Esophagus muscularis mucosa (tissue), 4 donors: ENCODE results near the gene ZNF407. TPM values are rescaled to one million over a fixed set of nuclear protein-coding genes. Genes with fewer than 3 reads are reported as not detected.

Experiments
- DNase-seq: peaks from one replicate; pipeline ENCODE4 v3.0.0-alpha.2; 2017; ENCODE audit errors: extremely low spot score
- H3K27ac ChIP-seq, 4 donors: fragments of 200-600 bp; sonication (generic); replicated peaks in 1 of 4; 1 replicate in 3 of 4; 2 replicates in 1 of 4; pipeline ENCODE4 v1.5.1; 2016 to 2019; ENCODE audit warnings: mild to moderate bottlenecking in 1 of 4
- H3K27me3 ChIP-seq, 4 donors: fragments of 200-600 bp; sonication (generic); one replicate each; pipeline versions ENCODE4 v1.5.1 to v1.6.0; 2016 to 2019
- H3K36me3 ChIP-seq, 4 donors: fragments of 200-600 bp; sonication (generic); one replicate each; pipeline ENCODE4 v1.5.1; 2016 to 2019
- H3K4me1 ChIP-seq, 4 donors: fragments of 200-600 bp; sonication (generic); one replicate each; pipeline ENCODE4 v1.5.1; 2016 to 2019
- H3K4me3 ChIP-seq, 4 donors: fragments of 200-600 bp; sonication (generic); 1 replicate in 2 of 4; 2 replicates in 2 of 4; pipeline ENCODE4 v1.5.1; 2016 to 2019; ENCODE audit warnings: mild to moderate bottlenecking in 4 of 4, moderate library complexity in 1 of 4
- H3K9me3 ChIP-seq, 4 donors: fragments of 200-600 bp; sonication (generic); 1 replicate in 3 of 4; 2 replicates in 1 of 4; pipeline ENCODE4 v1.5.1; 2016 to 2019
- EP300 ChIP-seq: sonication (generic); formaldehyde crosslinking; IDR thresholded peaks from one replicate; pipeline ENCODE4 v1.6.1; 2017; ENCODE audit warnings: antibody characterized with exemption
- POLR2A ChIP-seq: fragments of 450-650 bp; IDR thresholded peaks from one replicate; pipeline ENCODE4 v1.6.1; 2017; ENCODE audit warnings: antibody characterized with exemption, moderate library complexity, mild to moderate bottlenecking, low read depth
- POLR2AphosphoS5 ChIP-seq, 2 donors: sonication (generic); formaldehyde crosslinking; IDR thresholded peaks; one replicate each; pipeline ENCODE4 v1.6.1; 2017; ENCODE audit warnings: antibody characterized with exemption in 2 of 2
- WGBS: methylation state at CpG from one replicate; pipeline ENCODE4 v1.1.5; 2018; 5-methylcytosine and 5-hydroxymethylcytosine counted together
- intact Hi-C: fragments of 100-400 bp; cut with DNase I; formaldehyde crosslinking; loops from one replicate; pipeline ENCODE4 v1.15.1; 2023
- total RNA-seq, 4 donors: library from RNA; depleted of rRNA; stranded (reverse); fragments of >200 nt; gene quantifications; one replicate each; pipeline versions ENCODE4 v1.1.0 to v1.2.1, GENCODE V29; 2016
- TF ChIP-seq, protein P1 (sequence below), 3 experiments: fragments of 200-600 bp in 2 of 3; fragments of 450-650 bp in 1 of 3; sonication (generic) in 2 of 3; IDR thresholded peaks; one replicate each; pipeline ENCODE4 v1.5.1; 2017 to 2019; ENCODE audit warnings: antibody characterized with exemption in 3 of 3, mild to moderate bottlenecking in 2 of 3, moderate library complexity in 1 of 3

Gene ZNF407
- total RNA-seq, 4 donors from 2014 or later = 13.9 to 19.1 (median 17.2) TPM

DNA sequence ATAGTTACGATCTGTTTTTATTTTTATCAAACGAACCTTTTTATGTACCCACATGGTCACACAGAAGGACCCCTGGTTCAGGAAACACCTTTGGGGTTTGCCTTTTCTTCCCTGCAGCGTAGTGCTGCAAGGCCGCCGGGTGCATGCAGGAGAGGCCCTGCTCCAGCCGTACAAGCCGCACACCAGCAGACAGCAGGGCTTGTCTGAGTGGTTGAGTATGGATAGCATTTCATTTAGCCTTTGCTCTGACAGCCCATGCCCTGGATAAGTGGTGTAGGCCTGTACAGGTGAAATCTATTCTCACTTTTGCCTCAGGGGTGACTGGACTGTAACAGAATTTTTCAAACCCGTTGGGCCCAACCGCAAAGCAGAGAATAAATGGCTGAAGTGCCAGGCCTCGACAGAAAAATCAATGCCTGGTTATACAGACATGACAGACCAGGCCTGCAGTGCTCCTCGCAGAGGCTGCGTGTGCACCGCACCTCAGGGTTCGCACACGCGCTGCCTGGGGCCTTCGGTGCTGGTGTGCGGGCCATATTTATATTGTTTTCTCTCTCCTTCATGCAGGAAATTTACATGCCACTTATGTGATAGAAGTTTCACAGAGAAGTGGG, 279.1 kb downstream of the ZNF407 start:
- no peaks in the 10 kb centered on the region for H3K9me3 ChIP-seq
- H3K27me3 ChIP-seq = no peaks in the 10 kb centered on the region
- intact Hi-C loops = no loop called here
- H3K36me3 ChIP-seq = peaks cover 0 to 12% (median 5%) of the 10 kb centered on the region in 4 donors
- 96% methylated on average over 18 of the region's 18 CpGs for WGBS
- DNase-seq = no peak
- no peak overlapping the region for H3K4me3 ChIP-seq
- TF ChIP-seq POLR2AphosphoS5 (IDR thresholded peaks at IDR 0.05) = no peak
- no peaks in the 10 kb centered on the region for H3K4me1 ChIP-seq
- H3K27ac ChIP-seq = no peak overlapping the region

DNA sequence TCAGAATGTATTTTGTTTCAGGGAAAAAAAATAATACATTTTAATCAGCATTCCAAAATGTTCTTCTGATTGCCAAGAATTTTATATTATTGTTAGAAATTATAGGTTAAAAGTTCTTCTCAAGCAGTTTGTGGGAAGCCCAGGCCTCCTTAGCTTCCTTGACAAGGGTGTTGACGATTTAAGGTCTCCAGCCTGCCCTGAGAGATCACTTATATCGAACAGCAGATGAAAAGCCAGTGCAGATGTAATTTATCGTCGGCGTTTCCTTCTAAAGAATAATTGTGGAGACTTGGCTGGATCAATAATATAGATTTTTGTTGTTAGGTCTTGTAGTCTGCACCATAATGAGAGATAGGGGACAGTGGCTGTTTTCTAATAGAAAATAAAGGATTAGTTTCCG, 280.6 kb downstream of the ZNF407 start:
- no peak overlapping the region for H3K27ac ChIP-seq
- H3K27me3 ChIP-seq = no peaks in the 10 kb centered on the region
- intact Hi-C loops = no loop called here
- no peak overlapping the region for H3K4me3 ChIP-seq
- no peaks in the 10 kb centered on the region for H3K9me3 ChIP-seq
- no peak for DNase-seq
- 88% methylated on average over 6 of the region's 6 CpGs for WGBS
- peaks cover 0 to 25% (median 12%) of the 10 kb centered on the region in 4 donors for H3K36me3 ChIP-seq
- TF ChIP-seq POLR2A = no peak
- TF ChIP-seq POLR2AphosphoS5 (IDR thresholded peaks at IDR 0.05) = no peak
- TF ChIP-seq EP300 = no peak
- TF ChIP-seq, protein P1, sequence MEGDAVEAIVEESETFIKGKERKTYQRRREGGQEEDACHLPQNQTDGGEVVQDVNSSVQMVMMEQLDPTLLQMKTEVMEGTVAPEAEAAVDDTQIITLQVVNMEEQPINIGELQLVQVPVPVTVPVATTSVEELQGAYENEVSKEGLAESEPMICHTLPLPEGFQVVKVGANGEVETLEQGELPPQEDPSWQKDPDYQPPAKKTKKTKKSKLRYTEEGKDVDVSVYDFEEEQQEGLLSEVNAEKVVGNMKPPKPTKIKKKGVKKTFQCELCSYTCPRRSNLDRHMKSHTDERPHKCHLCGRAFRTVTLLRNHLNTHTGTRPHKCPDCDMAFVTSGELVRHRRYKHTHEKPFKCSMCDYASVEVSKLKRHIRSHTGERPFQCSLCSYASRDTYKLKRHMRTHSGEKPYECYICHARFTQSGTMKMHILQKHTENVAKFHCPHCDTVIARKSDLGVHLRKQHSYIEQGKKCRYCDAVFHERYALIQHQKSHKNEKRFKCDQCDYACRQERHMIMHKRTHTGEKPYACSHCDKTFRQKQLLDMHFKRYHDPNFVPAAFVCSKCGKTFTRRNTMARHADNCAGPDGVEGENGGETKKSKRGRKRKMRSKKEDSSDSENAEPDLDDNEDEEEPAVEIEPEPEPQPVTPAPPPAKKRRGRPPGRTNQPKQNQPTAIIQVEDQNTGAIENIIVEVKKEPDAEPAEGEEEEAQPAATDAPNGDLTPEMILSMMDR (IDR thresholded peaks at IDR 0.05) = no peak
- no peaks in the 10 kb centered on the region for H3K4me1 ChIP-seq

DNA sequence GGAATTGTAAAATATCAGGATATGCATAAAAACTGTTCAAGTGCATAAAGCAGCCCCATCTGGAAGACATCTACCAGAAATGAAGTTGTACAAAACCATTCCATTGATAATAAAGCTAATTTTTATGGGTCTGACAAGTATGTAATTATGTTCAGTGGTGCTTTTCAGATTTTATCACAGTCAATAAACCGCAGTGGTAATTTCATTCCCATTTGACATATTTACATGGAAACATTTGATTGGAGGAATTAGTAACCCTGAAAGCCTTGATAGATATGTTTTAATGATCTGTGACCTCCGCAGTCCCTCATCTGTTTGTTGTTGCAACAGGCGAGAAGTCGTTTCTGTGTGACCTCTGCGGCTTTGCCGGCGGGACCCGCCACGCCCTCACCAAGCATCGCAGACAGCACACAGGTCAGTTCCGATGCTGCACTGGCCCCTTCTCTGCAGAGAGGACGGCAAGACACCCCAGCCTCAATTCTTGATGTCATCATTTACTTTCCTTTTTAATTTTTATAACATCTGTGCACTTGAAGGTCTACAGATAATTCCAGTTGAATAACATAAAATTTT, 283.1 kb downstream of the ZNF407 start:
- no peak overlapping the region for H3K27ac ChIP-seq
- H3K4me3 ChIP-seq = no peak overlapping the region
- H3K9me3 ChIP-seq = no peaks in the 10 kb centered on the region
- H3K36me3 ChIP-seq = peaks cover 0 to 30% (median 15%) of the 10 kb centered on the region in 4 donors
- DNase-seq = no peak
- no peaks in the 10 kb centered on the region for H3K4me1 ChIP-seq
- WGBS = 62% methylated on average over 12 of the region's 12 CpGs
- intact Hi-C loops = no loop called here
- no peak for TF ChIP-seq EP300
- no peaks in the 10 kb centered on the region for H3K27me3 ChIP-seq

DNA sequence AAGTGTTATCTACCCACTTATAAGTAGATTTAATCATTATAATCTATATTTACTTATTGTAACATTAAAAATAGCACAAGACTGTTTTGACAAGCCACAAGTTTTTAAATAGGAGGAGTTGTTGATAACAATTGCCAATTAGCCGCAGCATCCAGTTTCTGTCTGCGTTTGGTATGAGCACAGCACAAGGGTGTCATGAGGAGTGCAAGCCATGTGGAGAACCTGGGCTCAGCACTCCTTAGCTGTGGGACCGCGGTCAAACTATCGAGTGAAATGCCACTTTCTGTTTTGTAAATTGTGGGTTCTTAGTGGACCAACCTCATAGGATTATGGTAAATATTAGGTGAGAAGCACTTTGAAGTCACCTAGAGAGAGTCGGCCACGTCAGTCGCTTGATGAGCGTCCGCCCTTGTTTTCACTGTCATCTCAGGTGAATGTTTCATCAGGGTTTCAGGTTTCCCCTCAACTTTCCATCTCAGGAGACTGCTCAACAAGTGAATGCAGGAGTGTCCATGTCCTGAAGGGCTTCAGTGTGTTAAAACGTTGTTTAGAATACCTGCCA, 294.5 kb downstream of the ZNF407 start:
- no peak for DNase-seq
- H3K27me3 ChIP-seq = no peaks in the 10 kb centered on the region
- WGBS = 95% methylated on average over 11 of the region's 11 CpGs
- intact Hi-C loops = loop anchor here (10.0 kb wide), 1 partner anchor 583 kb away; no protein-coding TSS in a partner anchor
- H3K36me3 ChIP-seq = peaks cover 5 to 15% (median 9%) of the 10 kb centered on the region in 4 donors
- no peak overlapping the region for H3K4me3 ChIP-seq
- no peaks in the 10 kb centered on the region for H3K4me1 ChIP-seq
- H3K27ac ChIP-seq = no peak overlapping the region
- no peak for TF ChIP-seq POLR2A
- TF ChIP-seq, protein P1 (IDR thresholded peaks at IDR 0.05) = no peak
- no peak for TF ChIP-seq EP300
- no peak for TF ChIP-seq POLR2AphosphoS5 (IDR thresholded peaks at IDR 0.05)
- H3K9me3 ChIP-seq = no peaks in the 10 kb centered on the region

DNA sequence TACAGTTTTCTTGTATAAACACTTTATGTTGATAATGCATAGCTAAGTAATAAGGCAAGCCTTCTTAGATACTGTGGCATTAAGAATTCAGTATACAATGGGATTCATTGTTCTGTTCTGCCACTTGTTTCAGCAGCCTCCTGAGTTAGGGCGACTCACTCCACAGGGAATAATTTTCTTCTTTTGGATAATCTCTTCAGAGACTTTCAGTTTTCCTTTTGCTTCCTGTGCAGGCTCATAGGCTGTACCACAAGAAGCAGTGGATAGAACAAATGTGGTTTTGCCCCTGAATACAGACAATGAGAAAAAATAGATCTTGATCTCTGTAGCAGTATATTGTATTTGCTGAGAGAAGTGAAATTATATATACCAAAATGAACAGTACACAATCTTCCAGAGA, 298.0 kb downstream of the ZNF407 start:
- WGBS = 68% methylated on average over 1 of the region's 1 CpG
- Histone ChIP-seq H3K4me1 (no peaks in the 10 kb centered on the region), H3K27ac (no peak overlapping the region), H3K36me3 (peaks cover 3 to 10% (median 5%) of the 10 kb centered on the region in 4 donors), H3K9me3 (no peaks in the 10 kb centered on the region), H3K27me3 (no peaks in the 10 kb centered on the region), H3K4me3 (no peak overlapping the region)
- no peak for DNase-seq
- intact Hi-C loops = loop anchor here (10.0 kb wide), 1 partner anchor 579 kb away; no protein-coding TSS in a partner anchor
- no peak for TF ChIP-seq POLR2A
- TF ChIP-seq, protein P1 (IDR thresholded peaks at IDR 0.05) = no peak
- no peak for TF ChIP-seq EP300
- TF ChIP-seq POLR2AphosphoS5 (IDR thresholded peaks at IDR 0.05) = no peak
